NCI-H2029 treated with DMSO at 0.1 percent for 48 hours (cell line): ENCODE measurements around the gene HNRNPA1.
"Not testable (repeated sequence)": the region's sequence is repeated elsewhere in the genome, so short reads cannot be mapped to it uniquely, and the experiment has no call there.

Source experiments
- DNase-seq: peaks from one replicate; lab custom pipeline; 2025; lab: John Stamatoyannopoulos, UW

Gene HNRNPA1

DNA sequence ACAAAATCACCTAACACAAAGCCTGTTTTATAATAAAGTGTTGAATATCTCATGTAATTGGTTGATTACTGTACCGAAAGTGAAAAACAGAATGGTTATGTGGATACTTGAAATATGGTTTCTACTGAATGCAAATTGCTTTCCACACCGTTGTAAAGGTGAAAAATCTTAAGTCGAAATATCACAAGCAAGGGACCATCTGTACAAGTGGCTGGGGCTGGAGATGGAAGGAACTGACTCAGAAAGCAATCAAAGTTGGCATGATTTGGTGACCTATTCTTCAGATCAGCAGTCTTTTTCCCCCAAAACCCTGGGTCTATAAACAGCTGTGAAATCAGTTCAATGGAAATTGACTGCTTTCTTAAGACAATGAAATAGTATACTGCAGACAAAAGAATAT is 4.2 kb upstream of the HNRNPA1 start:
- DNase-seq: no peak

DNA sequence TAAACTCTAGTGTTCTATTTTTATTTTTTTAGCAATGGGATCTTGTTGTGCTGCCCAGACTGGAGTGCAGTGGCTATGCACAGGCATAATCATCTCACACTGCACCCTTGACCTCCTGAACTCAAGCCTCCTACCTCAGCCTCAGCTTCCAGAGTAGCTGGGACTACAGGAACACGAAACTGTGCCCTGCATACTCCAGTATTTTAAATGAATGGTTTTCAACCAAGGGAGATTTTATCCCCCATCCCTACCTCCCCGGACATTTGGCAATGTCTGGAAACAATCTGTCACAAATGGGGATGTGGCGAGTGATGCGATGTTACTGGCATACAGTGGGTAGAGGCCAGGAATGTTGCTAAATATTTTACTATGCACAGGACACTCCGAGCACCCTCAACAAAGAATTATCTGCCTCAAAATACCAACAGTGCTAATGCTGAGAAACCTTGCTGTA is 2.7 kb upstream of the HNRNPA1 start:
- DNase-seq: no peak

DNA sequence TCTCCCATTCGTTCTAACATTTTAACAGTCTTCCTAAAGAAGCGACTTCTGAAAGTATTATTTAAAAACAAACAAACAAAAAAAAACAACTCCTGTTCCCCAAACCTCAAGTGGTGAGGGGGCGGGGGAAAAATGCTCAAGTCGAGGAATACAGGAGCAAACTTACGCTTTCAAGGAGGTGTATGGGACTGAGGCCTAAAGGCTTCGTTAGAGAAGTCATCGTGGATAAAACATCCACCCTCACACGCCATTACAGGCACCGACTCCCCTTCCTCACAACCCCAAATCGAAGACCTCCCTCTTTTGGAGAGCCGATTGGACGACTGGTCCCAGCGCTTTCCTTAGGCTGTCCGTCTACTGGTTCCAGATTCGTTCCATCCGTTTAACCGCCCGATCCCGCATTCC is 1.3 kb upstream of the HNRNPA1 start:
- no peak for DNase-seq

DNA sequence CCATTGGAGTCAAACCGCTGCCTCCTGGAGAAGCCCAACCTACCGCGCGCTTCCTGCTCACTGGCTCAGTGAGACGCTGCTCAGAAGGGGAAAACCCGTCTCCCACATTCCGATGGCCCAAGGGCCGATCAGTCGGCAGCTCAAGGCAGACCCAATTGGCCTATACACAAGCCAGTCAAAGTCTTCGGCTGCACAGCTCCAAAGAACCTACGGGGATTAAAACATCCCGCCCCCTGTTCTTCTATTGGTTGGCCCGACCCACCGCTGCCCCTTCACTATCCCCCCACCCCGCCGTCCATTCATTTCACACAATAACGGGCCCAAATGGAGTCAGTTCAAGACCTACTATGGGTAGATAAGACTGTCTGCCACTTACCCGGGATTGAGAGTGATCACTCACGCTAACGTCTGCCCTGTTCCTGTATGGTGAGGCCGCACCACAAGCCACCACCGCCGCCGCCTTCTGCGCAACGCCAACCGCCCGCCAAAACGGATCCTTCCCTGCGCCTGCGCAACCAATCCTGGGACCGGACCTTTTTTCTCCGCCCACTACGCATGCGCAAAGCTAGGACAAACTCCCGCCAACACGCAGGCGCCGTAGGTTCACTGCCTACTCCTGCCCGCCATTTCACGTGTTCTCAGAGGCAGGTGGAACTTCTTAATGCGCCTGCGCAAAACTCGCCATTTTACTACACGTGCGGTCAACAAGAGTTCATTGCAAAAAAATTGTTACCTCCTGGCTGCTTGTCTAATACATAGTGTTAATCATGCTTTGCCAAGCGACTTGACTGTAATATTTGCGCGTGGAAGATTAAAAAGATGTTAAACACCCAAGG is 676 bp upstream of the HNRNPA1 start, which contains the start of gene CBX5:
Gene CBX5 (minus strand): TSS at position 491 of the 836 bp plus-strand sequence. CDS start 22,472 bp downstream, outside the sequence.
- DNase-seq: peak; percentile 98

DNA sequence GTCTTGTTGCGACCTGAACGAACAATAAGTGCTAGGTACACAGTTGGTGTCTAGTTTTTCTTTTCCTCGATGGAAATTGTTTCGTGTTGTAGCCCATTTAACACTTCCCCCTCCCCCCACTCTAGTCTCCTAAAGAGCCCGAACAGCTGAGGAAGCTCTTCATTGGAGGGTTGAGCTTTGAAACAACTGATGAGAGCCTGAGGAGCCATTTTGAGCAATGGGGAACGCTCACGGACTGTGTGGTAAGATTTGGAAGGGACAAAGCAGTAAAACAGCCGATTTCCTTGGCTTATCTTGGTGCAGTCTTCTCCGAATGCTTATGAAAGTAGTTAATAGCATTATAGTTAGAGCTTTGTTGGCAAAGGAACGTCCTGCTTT is 724 bp downstream of the HNRNPA1 start:
- DNase-seq: not testable (repeated sequence)

DNA sequence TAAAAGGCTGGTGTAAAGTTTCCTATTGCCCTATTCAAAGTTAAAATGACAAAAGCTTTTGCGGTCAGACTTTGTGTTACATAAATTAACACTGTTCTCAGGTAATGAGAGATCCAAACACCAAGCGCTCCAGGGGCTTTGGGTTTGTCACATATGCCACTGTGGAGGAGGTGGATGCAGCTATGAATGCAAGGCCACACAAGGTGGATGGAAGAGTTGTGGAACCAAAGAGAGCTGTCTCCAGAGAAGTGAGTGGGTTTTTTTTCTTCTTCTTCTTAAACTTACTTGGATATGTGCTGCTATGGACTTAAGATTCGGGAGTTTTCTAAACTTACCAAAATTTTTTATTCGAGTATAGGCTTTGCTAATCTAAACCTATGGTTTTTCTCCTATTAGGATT is 1.2 kb downstream of the HNRNPA1 start:
- DNase-seq: not testable (repeated sequence)

DNA sequence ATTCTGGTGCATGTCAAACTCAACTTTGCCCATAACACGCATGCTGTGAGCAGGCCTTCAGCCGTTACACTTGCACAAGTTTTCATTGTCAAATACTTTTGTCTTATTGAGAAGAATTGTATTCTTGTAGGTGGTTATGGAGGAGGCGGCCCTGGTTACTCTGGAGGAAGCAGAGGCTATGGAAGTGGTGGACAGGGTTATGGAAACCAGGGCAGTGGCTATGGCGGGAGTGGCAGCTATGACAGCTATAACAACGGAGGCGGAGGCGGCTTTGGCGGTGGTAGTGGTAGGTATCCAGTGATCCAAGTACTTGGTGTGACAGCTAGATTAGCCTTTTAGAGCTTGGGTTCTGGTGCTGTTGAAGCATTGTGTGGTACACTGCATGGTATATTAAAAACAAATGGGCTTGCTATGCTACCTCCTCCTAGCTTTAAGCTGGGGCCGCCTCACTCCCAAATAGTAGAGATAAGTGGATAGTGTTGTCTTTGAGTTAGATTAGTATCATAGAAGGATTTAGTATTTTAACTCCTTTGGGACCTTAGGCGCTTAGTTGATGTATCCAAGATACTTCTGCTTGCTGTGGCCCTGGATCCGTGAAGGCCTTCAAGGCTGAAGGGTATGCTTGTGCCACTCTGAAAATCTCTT is 2.5 kb downstream of the HNRNPA1 start:
- DNase-seq: no peak

DNA sequence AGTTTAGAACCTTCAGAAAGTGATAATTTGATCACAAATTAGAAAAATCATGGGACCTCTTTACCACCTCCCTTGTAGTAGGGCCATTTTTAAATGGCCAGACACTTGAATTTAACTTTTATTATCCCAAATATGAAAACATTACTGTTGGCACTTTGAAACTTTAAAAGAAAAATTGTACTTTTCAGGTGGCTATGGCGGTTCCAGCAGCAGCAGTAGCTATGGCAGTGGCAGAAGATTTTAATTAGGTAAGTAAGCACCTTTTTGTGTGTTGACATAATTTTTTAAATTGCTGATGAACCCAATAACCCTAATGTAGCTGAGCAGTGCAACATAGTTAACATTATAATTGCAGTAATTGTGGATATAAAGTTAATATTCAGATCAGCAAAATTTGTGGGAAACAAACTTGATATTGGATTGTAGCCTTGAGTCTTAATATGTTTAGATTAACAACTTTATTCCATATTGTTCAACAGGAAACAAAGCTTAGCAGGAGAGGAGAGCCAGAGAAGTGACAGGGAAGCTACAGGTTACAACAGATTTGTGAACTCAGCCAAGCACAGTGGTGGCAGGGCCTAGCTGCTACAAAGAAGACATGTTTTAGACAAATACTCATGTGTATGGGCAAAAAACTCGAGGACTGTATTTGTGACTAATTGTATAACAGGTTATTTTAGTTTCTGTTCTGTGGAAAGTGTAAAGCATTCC is 3.7 kb downstream of the HNRNPA1 start:
- not testable (repeated sequence) for DNase-seq

DNA sequence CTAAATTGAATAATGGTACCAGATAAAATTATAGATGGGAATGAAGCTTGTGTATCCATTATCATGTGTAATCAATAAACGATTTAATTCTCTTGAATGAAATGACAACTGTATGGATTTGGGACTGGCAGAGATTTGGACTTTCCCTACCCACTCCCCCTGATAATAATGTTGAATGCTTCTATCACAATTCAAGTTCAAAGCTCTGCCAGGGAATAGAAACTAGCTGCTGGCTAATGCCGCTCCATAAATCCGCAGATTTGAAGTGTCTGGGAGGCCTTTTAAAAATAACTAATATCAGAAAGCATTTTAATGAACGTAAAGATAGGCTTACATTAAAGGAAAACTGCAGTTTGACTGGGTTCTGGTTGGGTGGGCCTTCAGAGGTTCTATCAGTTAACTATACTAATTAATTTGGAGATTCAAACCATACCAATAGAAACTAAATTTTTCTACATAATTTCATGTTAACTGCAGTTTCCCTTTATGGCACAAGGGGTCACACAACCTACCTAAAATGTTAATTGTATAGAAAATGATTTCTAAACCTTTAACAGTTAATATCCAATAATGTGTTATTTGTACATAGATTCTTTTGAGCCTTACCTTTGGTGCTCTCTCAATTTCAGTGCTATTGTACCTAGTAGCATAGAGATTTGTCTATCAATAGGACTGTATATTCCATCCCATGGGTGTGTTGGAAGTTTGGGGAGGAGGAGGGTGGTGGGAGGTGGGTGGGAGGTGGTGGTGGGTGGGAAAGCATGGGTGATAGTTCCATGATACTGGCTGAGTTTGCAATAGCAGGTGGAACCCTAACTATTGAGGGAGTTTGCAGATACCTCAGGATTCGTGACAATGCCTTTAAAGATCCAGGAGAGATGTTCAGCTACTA is 4.9 kb downstream of the HNRNPA1 start:
- no peak for DNase-seq

DNA sequence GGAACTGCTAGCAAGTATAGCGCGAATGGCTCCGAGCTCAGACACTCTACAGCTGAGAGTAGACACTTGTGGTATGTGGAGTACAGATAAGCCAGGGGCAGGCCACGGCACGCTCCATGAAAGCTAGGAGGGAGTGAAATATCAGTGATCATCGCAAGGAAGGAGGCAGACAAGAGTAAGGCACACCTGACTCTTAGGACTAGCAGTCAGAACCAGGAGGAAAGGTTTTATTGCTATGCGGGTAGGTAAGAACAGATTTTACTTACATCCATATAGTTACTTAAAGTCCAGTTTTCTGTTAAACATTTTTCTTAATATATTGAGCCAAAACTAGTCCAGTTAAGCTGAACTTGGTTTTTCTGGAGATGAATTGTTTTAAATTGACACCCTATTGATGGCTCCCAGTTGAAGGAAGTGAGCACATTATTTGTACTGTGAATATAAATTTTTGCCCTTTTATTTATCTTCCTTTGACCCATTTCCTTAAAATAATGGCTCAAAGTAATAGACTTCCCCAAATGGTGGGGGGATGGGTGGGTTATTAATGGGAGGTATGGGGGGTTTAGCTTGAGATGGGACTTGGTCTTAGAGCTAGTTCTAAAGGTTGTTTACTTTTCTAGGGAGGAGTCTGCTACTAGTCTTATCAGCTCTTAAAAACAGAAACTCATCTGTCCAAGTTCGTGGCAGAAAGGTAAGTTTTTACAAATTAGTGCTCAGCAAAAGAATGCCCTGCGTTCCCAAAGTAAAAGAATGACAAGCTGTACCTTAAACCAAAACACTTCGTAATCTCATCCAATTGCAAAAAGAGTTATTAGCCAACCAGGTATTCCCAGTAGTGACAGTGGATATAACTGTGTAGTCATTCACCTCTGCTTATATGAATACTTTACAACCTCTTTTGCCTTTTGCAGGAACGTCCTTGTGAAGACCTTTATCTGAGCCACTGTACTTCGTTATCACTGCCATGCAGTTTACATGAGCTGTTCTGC is 5.8 kb downstream of the HNRNPA1 start:
- no peak for DNase-seq

DNA sequence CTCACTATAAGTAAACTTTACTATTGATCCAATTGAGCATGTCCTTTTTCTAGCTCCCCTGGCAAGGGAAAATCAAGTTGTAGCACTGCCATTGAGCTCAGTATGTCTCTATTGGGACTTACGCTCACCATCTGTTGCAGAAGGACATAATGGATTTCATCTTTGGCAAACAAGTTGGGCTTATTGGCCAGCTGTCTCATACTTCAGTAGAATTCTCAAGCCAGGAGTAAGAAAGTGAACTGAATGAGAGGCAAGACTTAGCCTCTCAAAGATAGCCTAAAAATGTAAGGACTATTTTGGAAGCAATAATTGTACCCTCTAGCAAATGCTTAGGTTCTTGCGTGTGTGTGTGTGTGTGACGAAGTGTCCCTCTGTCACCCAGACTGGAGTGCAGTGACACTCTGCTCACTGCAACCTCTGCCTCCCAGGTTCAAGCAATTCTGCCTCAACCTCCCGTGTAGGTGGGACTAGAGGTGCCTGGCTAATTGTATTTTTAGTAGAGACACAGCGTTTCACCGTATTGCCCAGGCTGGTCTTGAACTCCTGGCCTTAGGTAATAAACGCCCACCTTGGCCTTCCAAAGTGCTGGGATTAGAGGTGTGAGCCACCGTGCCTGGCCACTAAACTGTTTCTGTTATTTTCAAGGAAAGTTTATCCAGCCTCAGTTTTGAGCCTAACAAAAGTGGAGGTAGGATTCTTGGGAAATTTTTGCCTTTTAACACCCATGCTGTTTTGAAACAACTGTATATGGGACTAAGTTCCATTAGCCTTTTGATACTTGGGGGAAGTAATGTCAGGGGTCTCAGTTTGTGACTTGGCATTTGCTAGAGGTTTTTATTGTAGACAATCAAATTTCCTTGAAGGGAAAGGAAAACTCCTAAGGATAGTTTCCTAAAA is 7.0 kb downstream of the HNRNPA1 start:
- DNase-seq: no peak

DNA sequence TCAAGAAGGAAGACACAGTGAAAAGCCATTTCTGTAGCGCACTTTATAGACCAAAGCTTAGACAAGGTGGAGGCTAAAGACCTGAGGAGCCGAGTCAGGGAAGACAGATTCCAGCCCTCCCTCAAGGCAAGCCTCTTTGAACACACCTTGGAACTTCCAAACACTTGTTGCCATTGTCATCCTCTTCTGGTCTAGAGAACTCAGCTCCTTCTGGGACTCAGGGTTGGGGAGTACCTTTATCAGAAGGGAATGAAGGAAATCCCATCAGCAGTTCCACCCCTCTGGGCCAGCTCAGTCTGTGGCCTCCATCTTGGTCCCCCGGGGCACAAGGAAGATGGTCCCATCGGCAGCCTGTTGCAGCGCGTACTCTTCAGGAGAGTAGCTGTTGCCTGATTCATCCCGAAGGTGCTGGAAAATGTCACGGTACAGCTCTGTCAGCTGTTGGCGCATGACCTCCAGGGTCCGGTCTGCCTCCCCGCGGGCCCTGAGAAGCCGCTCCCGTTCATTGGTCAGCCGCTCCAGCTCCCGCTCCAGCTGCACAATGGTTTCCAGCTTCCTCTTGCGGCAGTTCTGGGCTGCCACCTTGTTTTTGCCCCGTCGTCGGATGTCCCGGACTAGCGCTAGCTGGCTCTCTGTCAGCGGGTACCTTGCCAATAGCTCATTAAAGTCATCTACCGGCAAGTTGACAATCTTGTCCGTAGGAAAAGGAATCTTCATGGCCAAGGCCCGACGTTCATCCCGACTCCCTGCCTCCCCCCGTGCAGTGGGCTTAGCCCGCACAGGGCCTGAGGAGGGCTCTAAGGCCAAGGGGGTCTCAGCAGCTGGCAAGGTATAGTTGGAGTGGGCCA is 11.8 kb downstream of the HNRNPA1 start:
- DNase-seq: no peak

DNA sequence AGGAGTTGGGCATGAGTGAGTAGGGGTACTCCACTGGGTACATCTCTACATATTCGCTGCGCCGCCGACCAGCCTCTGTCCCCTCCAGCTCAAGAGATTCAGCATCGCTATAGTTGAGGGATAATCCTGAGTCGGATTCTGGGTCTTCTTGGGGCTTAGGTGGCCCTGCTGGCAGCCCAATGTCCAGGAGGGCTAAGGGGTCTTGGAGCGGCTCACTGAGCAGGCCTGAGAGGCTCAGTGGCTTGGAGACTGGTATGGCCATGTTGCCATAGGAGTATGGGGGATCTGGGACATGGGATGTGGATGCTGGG is 12.4 kb downstream of the HNRNPA1 start:
- DNase-seq: no peak

DNA sequence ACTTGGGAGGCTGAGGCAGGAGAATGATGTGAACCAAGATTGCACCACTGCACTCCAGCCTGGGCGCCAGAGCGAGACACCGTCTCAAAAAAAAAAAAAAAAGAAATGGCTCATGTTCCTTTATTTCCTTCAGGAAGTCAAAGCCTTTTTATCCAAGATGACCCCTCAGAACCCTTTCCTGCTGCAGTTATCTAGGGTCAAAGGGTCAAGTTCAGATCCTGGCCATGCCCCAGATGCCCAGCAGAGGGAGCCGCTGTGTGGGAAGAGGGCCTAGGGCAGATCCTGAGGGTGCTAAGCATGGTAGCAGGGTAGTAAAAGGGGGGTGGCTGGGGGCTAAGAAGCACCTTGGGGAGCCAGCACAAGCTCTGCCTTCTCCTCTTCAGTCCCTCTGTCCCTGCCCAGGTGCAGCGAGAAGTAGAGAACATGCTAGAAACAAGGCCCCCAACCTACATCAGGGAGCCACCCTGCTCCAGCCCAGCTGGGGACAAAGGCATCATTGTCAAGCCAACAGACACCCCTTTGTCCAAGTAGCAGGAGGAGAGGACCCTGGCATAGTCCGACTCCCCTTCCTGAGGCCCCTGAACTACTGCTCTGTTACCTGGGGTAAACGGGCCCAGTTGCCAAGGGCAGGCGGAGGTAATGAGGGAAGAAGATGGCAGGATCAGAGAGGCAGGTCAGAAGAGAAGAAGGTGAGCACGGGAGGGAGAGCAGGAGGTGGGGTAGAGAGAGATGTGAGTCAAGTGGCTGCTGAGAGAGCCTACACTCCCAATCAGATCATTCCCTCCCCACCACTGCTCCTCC is 13.8 kb downstream of the HNRNPA1 start:
- peak; percentile 21 for DNase-seq

DNA sequence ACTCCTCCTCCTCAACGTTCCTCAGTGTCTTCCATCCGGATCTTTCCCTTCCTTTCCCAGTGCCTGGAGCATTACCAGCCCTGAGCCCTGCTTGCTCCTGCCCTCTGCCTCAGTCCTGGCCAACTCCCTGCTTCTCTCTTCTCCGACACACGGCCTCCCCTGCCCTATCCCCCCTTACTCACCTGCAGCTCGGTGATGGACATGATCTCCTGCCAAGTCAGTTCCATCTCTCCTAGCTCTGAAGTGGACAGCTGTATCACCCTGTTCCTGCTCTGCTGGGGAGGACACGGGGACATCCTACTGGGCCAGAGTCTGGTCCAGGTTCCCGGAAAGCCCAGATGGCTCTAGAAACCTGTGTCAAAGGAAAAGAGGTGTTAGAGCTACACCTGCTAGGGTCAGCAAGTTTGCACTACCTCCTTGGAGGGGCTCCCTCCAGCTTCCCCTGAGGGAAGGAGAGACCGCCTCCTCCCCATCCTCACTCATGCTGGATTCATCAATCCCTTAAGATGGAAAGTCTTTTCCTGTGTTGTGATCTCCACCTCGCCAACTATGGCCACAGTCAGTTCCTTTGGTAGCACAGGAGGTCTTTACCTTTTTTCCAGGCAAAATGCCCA is 14.5 kb downstream of the HNRNPA1 start:
- DNase-seq: no peak

DNA sequence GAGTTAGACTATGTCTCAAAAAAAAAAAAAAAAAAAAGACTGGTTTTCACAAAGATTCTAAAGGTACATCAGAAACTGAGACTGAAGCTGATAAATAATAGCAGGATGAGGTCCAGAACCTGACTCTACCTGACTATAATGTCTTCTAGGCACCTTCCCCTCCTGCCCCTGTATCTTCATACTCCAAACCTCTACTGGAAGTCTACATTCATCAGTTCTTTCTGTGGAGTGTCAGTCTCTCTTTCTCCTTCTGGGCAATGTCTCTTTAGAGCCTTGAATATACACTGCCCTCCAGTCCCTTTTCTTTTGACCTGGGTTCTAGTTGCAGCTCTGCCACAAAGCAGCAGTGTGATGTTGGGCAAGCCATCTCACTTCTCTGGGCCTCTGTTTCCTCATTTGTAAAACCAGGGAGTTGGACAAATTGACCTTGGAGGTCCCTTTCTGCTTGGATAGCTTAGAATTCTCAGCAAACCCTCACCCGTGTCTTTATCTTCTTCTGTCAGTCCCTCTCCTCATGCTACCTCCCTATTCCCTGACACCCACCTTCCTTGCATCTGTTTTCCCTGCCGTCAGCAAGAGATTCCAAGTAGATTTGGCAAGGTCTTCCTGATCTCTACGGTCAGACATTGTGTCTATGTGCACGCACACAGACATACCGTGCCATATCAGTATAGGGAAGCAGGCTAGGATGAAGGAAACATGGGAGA is 16.0 kb downstream of the HNRNPA1 start:
- no peak for DNase-seq

DNA sequence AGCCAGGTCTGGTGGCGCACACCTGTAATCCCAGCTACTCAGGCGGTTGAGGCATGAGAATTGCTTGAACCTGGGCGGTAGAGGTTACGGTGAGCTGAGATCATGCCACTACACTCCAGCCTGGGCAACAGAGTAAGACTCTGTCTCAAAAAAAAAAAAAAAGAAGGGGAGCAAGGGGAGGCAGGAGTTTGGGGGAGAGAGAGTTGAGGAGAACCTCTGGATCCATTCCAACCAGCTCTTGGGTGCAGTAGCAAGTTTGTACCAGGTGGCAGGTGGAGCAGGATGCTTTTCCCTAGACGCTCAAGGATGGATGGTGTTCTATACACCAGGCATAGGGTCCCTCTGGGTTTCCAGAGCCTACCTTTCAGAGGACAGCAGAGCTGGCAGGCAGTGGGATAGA is 18.4 kb downstream of the HNRNPA1 start:
- DNase-seq: no peak
